COLO829 (cell line): ENCODE measurements around the gene SHBG.

Source experiments
- DNase-seq: peaks from one replicate; pipeline ENCODE4 v3.0.0; 2012; ENCODE audit warnings: low spot score

Gene SHBG

GRCh38 chr17:7650509-7651096 is 20.7 kb downstream of the SHBG start, which contains the start of gene ATP1B2:
ATP1B2 (plus strand) TSS chr17:7650926; CDS start chr17:7651519, 593 bp downstream.
- DNase-seq = no peak

- no peak for DNase-seq
Observed at GRCh38 chr17:7651097-7651664, 21.2 kb downstream of the SHBG start.

GRCh38 chr17:7651665-7652387 is 21.9 kb downstream of the SHBG start:
- no peak for DNase-seq

GRCh38 chr17:7652388-7653356 is 22.7 kb downstream of the SHBG start:
- DNase-seq = no peak

- DNase-seq = no peak
Observed at GRCh38 chr17:7654832-7655540, 25.1 kb downstream of the SHBG start.

GRCh38 chr17:7655541-7655840 is 25.6 kb downstream of the SHBG start:
- no peak for DNase-seq

- peak; percentile 77 for DNase-seq
Observed at GRCh38 chr17:7656958-7657609, 27.1 kb downstream of the SHBG start.

- no peak for DNase-seq
Observed at GRCh38 chr17:7667656-7668406, 37.9 kb downstream of the SHBG start.

- DNase-seq = no peak
Observed at GRCh38 chr17:7668482-7668881, 38.5 kb downstream of the SHBG start.

- DNase-seq = no peak
Observed at GRCh38 chr17:7673239-7673638, 43.3 kb downstream of the SHBG start.

- DNase-seq = no peak
Observed at GRCh38 chr17:7674934-7675333, 45.0 kb downstream of the SHBG start.

- no peak for DNase-seq
Observed at GRCh38 chr17:7676533-7676932, 46.6 kb downstream of the SHBG start.

- DNase-seq = no peak
Observed at GRCh38 chr17:7677388-7678067, 47.6 kb downstream of the SHBG start.
